Type B pancreatic cell (in vitro differentiated cells): ENCODE results near the gene SPATA13. TPM values are rescaled to one million over a fixed set of nuclear protein-coding genes. Genes with fewer than 3 reads are reported as not detected.

ENCODE experiments used
- DNase-seq: peaks from one replicate; pipeline ENCODE4 v3.0.0; 2021; ENCODE audit warnings: mixed read lengths; ENCODE audit not compliant: unreplicated experiment; ENCODE audit errors: extremely low spot score
- H3K27ac Mint-ChIP-seq: 2 replicates; pipeline ENCODE4 v1.8.0; 2021; ENCODE audit warnings: mild to moderate bottlenecking, mixed read lengths
- H3K27me3 Mint-ChIP-seq: 2 replicates; pipeline ENCODE4 v1.8.0; 2021; ENCODE audit warnings: mixed read lengths
- H3K36me3 Mint-ChIP-seq: 2 replicates; pipeline ENCODE4 v1.8.0; 2021; ENCODE audit warnings: mixed read lengths
- H3K4me1 Mint-ChIP-seq: one replicate; pipeline ENCODE4 v1.8.0; 2021; ENCODE audit warnings: mixed read lengths; ENCODE audit not compliant: unreplicated experiment
- H3K4me3 Mint-ChIP-seq: 2 replicates; pipeline ENCODE4 v1.8.0; 2021; ENCODE audit warnings: mild to moderate bottlenecking, mixed read lengths
- H3K9me3 Mint-ChIP-seq: 2 replicates; pipeline ENCODE4 v1.8.0; 2021; ENCODE audit warnings: mixed read lengths
- long read RNA-seq: library from polyadenylated mRNA; unstranded; transcript quantifications from one replicate; pipeline ENCODE4 v2.0.0, GENCODE V29; 2020
- total RNA-seq: library from RNA; stranded (reverse); gene quantifications from 2 replicates; pipeline ENCODE4 v1.2.1, GENCODE V29; 2021; ENCODE audit warnings: low replicate concordance
- TF ChIP-seq, protein P1 (sequence below): fragments of 200-600 bp; sonication (generic); conservative IDR thresholded peaks from 2 replicates; pipeline ENCODE4 v1.5.0; 2021; ENCODE audit warnings: antibody characterized with exemption, mild to moderate bottlenecking

SPATA13 gene
- 15.2 and 22.0 TPM in 2 replicates for total RNA-seq
- long read RNA-seq, partial matches to known transcripts = 5 of 11 reads
- long read RNA-seq, other reads (novel, unspliced or antisense) = 6 of 11 reads

- TF ChIP-seq, protein P1, sequence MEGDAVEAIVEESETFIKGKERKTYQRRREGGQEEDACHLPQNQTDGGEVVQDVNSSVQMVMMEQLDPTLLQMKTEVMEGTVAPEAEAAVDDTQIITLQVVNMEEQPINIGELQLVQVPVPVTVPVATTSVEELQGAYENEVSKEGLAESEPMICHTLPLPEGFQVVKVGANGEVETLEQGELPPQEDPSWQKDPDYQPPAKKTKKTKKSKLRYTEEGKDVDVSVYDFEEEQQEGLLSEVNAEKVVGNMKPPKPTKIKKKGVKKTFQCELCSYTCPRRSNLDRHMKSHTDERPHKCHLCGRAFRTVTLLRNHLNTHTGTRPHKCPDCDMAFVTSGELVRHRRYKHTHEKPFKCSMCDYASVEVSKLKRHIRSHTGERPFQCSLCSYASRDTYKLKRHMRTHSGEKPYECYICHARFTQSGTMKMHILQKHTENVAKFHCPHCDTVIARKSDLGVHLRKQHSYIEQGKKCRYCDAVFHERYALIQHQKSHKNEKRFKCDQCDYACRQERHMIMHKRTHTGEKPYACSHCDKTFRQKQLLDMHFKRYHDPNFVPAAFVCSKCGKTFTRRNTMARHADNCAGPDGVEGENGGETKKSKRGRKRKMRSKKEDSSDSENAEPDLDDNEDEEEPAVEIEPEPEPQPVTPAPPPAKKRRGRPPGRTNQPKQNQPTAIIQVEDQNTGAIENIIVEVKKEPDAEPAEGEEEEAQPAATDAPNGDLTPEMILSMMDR = peak; percentile 4
- Mint-ChIP-seq H3K27me3 (peaks cover 21% of the 10 kb centered on the region), H3K4me3 (peak within 1 kb of the TSS; percentile 86), H3K27ac (peak within 1 kb of the TSS; percentile 79), H3K4me1 (peaks cover 25% of the 10 kb centered on the region), H3K36me3 (no peaks in the 10 kb centered on the region), H3K9me3 (no peaks in the 10 kb centered on the region)
- peak; percentile 95 for DNase-seq
Observed at GRCh38 chr13:24160458-24161009, at the start of gene SPATA13. Gene SPATA13, plus strand, starts transcription at chr13:24160720. Its CDS starts 62,210 bp downstream, at chr13:24222930.

DNA sequence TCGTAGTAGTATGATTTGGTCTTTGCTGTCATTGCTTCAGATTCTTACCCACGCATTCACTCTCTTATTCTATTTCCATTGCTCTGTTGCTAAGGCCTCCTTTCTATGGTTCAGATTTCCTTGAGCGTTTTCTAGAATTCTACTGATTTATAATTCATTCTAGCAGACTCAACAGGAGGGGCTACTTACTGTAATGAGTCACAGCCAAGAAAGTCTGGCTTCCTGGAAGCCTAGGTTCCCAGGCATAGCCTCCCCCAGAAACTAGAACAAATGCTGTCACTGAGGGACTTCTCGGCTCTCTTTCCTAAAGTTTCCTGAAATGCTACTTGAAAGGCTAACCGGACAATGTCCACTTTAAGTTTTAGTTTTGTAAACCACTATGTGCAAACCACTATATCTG lies 47.7 kb upstream of the SPATA13 start:
- peaks cover 4% of the 10 kb centered on the region for H3K9me3 Mint-ChIP-seq
- TF ChIP-seq, protein P1 = no peak
- no peak for DNase-seq

GRCh38 chr13:24115671-24116070 lies 44.8 kb upstream of the SPATA13 start:
- Mint-ChIP-seq H3K4me1 (no peaks in the 10 kb centered on the region), H3K9me3 (peaks cover 4% of the 10 kb centered on the region), H3K27me3 (no peaks in the 10 kb centered on the region), H3K4me3 (no peak overlapping the region), H3K36me3 (no peaks in the 10 kb centered on the region), H3K27ac (no peak overlapping the region)
- TF ChIP-seq, protein P1 = no peak
- DNase-seq = no peak

More for the DNA sequence above, 47.7 kb upstream of the SPATA13 start:
- H3K27me3 Mint-ChIP-seq = no peaks in the 10 kb centered on the region
- no peak overlapping the region for H3K4me3 Mint-ChIP-seq
- H3K36me3 Mint-ChIP-seq = no peaks in the 10 kb centered on the region
- no peak overlapping the region for H3K27ac Mint-ChIP-seq
- H3K4me1 Mint-ChIP-seq = no peaks in the 10 kb centered on the region

- H3K4me3 Mint-ChIP-seq = no peak overlapping the region
- DNase-seq = no peak
- peaks cover 2% of the 10 kb centered on the region for H3K27me3 Mint-ChIP-seq
- no peaks in the 10 kb centered on the region for H3K4me1 Mint-ChIP-seq
- no peaks in the 10 kb centered on the region for H3K36me3 Mint-ChIP-seq
- TF ChIP-seq, protein P1 = no peak
- peaks cover 4% of the 10 kb centered on the region for H3K9me3 Mint-ChIP-seq
- no peak overlapping the region for H3K27ac Mint-ChIP-seq
Observed at GRCh38 chr13:24116131-24116530, 44.4 kb upstream of the SPATA13 start.

- Mint-ChIP-seq H3K4me3 (no peak overlapping the region), H3K27me3 (peaks cover 5% of the 10 kb centered on the region), H3K9me3 (no peaks in the 10 kb centered on the region), H3K36me3 (no peaks in the 10 kb centered on the region), H3K4me1 (no peaks in the 10 kb centered on the region), H3K27ac (no peak overlapping the region)
- TF ChIP-seq, protein P1 = no peak
- DNase-seq = no peak
Observed at GRCh38 chr13:24118576-24118975, 41.9 kb upstream of the SPATA13 start.
